Suprapubic skin (tissue), 3 donors: Measurements from ENCODE around the gene CTBS.

Experiments used
- CTCF ChIP-seq, 2 donors: fragments of 200-600 bp in 1 of 2; fragments of 450-650 bp in 1 of 2; sonication (generic) in 1 of 2; IDR thresholded peaks; one replicate each; pipeline ENCODE4 v1.5.1; 2016 to 2019; ENCODE audit warnings: antibody characterized with exemption in 2 of 2, mild to moderate bottlenecking in 1 of 2, moderate library complexity in 1 of 2
- POLR2A ChIP-seq, 2 donors: fragments of 450-650 bp; IDR thresholded peaks; one replicate each; pipeline ENCODE4 v1.6.1; 2017; ENCODE audit warnings: antibody characterized with exemption in 2 of 2, mild to moderate bottlenecking in 2 of 2, moderate library complexity in 2 of 2

- TF ChIP-seq CTCF (IDR thresholded peaks at IDR 0.05): no peak
- TF ChIP-seq POLR2A (IDR thresholded peaks at IDR 0.05): no peak
These were observed 65.2 kb downstream of the CTBS start for GRCh38 chr1:84509029-84509428.
